HepG2 (cell line): ENCODE data around the gene CARMIL3. TPM values are rescaled to one million over a fixed set of nuclear protein-coding genes. Genes with fewer than 3 reads are reported as not detected.
A peak's percentile ranks its signal among the peaks of the same experiment; 100 is the strongest.

ENCODE experiments used
- ATAC-seq: fragments of 200-7000 bp; cut with Tn5 transposase; 3 replicates; pipeline ENCODE4 v1.9.1; 2020; ENCODE audit warnings: mild to moderate bottlenecking, moderate library complexity
- BruUV-seq: library from RNA; stranded (reverse); fragments of 400-500 nt; replicated peaks from 2 replicates; lab custom pipeline; 2021; lab: Mats Ljungman, UMichigan
- CTCF ChIA-PET: fragments of 300-600 bp; formaldehyde crosslinking; extraction: SDS; loops from one replicate; lab custom pipeline; 2021; ENCODE audit warnings: low total read pairs, inconsistent platforms, low intra/inter-chr PET ratio; lab: Yijun Ruan, JAX
- POLR2A ChIA-PET: fragments of 350-600 bp; sonication (Branson Sonifier 250); formaldehyde crosslinking; loops from one replicate; lab custom pipeline; 2020; ENCODE audit warnings: antibody characterized with exemption, inconsistent platforms; lab: Yijun Ruan, JAX
- DNase-seq: peaks from one replicate; pipeline ENCODE4 v3.0.0-alpha.2; 2015; ENCODE audit warnings: low spot score
- FAIRE-seq: peaks from 3 replicates; lab custom pipeline; 2011; peaks lifted over from hg19 to GRCh38; lab: Jason Lieb, UNC
- H2AFZ ChIP-seq: one replicate; pipeline ENCODE4 v1.6.1; 2011; ENCODE audit warnings: low read length, inconsistent platforms
- H3K27ac ChIP-seq: fragments of 300-600 bp; 3 replicates; pipeline ENCODE4 v1.8.0; 2011; ENCODE audit warnings: mixed run types, mild to moderate bottlenecking, mixed read lengths, low read length, inconsistent platforms; ENCODE audit not compliant: insufficient read depth; ENCODE audit errors: extremely low read length
- H3K27me3 ChIP-seq, 2 experiments: fragments of 200-600 bp in 1 of 2; 2 replicates in 1 of 2; 3 replicates in 1 of 2; pipeline versions ENCODE4 v1.6.0 to v1.8.0; 2011; ENCODE audit warnings: low read length in 2 of 2, mild to moderate bottlenecking in 2 of 2, moderate library complexity in 2 of 2, inconsistent platforms in 1 of 2; ENCODE audit not compliant: insufficient read depth in 2 of 2, control insufficient read depth in 1 of 2
- H3K36me3 ChIP-seq, 2 experiments: fragments of 200-600 bp in 1 of 2; replicated peaks in 1 of 2; 2 replicates in 1 of 2; 3 replicates in 1 of 2; pipeline versions ENCODE4 v1.5.1 to v1.8.0; 2011; ENCODE audit warnings: low read length in 2 of 2, inconsistent platforms in 1 of 2; ENCODE audit not compliant: insufficient read depth in 2 of 2, control insufficient read depth in 1 of 2
- H3K4me1 ChIP-seq: 2 replicates; pipeline ENCODE4 v1.5.1; 2012; ENCODE audit warnings: low read length, inconsistent platforms; ENCODE audit not compliant: insufficient read depth
- H3K4me2 ChIP-seq: 2 replicates; pipeline ENCODE4 v1.6.0; 2011; ENCODE audit warnings: low read depth, low read length, inconsistent platforms
- H3K4me3 ChIP-seq, 3 experiments: fragments of 200-600 bp in 1 of 3; sonication (generic), shearing (Covaris generic) in 1 of 3; replicated peaks in 1 of 3; 2 replicates each; pipeline ENCODE4 v1.5.1; 2011 to 2016; ENCODE audit warnings: low read length in 3 of 3, inconsistent platforms in 2 of 3, low read depth in 2 of 3, mild to moderate bottlenecking in 2 of 3, control low read depth in 1 of 3, mixed read lengths in 1 of 3; ENCODE audit not compliant: insufficient read depth in 1 of 3
- H3K79me2 ChIP-seq: one replicate; pipeline ENCODE4 v1.6.1; 2011; ENCODE audit warnings: low read length, inconsistent platforms; ENCODE audit not compliant: insufficient read depth
- H3K9ac ChIP-seq: 2 replicates; pipeline ENCODE4 v1.6.0; 2011; ENCODE audit warnings: mild to moderate bottlenecking, low read depth, low read length, inconsistent platforms; ENCODE audit not compliant: insufficient read depth
- H3K9me3 ChIP-seq: 2 replicates; pipeline ENCODE4 v1.5.1; 2012; ENCODE audit warnings: mild to moderate bottlenecking, low read length
- H4K20me1 ChIP-seq: 2 replicates; pipeline ENCODE4 v1.6.0; 2011; ENCODE audit warnings: inconsistent platforms, mild to moderate bottlenecking, low read length, moderate library complexity; ENCODE audit not compliant: insufficient read depth
- ATF7 ChIP-seq, 2 experiments: fragments of 450-650 bp in 1 of 2; sonication (generic) in 1 of 2; formaldehyde crosslinking in 1 of 2; IDR thresholded peaks; 2 replicates each; pipeline versions ENCODE4 v1.4.0 to v1.6.1; 2016 to 2020; ENCODE audit warnings: antibody characterized with exemption in 1 of 2, mild to moderate bottlenecking in 1 of 2, missing genetic modification reagents in 1 of 2
- BCL6 ChIP-seq: IDR thresholded peaks from 2 replicates; pipeline ENCODE4 v1.6.1; 2016; ENCODE audit warnings: missing genetic modification reagents, missing compliant biosample characterization
- CC2D1A ChIP-seq: sonication (generic); formaldehyde crosslinking; IDR thresholded peaks from 2 replicates; pipeline ENCODE4 v1.8.1; 2023; ENCODE audit warnings: mild to moderate bottlenecking, missing genetic modification reagents
- DBP ChIP-seq: sonication (generic); formaldehyde crosslinking; IDR thresholded peaks from 2 replicates; pipeline ENCODE4 v1.4.0; 2020; ENCODE audit warnings: missing genetic modification reagents; ENCODE audit errors: not compliant biosample characterization
- EED ChIP-seq: sonication (generic); formaldehyde crosslinking; IDR thresholded peaks from 2 replicates; pipeline ENCODE4 v1.5.0; 2020; ENCODE audit warnings: mild to moderate bottlenecking, missing genetic modification reagents
- ETS1 ChIP-seq: sonication (generic); formaldehyde crosslinking; IDR thresholded peaks from 2 replicates; pipeline ENCODE4 v1.4.0; 2020; ENCODE audit warnings: missing genetic modification reagents
- FOSL1 ChIP-seq: sonication (generic); formaldehyde crosslinking; IDR thresholded peaks from 2 replicates; pipeline ENCODE4 v1.9.0; 2021; ENCODE audit warnings: missing genetic modification reagents, borderline replicate concordance
- GTF2F1 ChIP-seq: fragments of 150-350 bp; IDR thresholded peaks from 2 replicates; pipeline ENCODE4 v1.6.1; 2014; ENCODE audit warnings: low read length
- GTF3A ChIP-seq: sonication (generic); formaldehyde crosslinking; conservative IDR thresholded peaks from 2 replicates; pipeline ENCODE4 v1.4.0; 2020; ENCODE audit warnings: mild to moderate bottlenecking, missing genetic modification reagents
- HNRNPLL ChIP-seq: fragments of 200-400 bp; formaldehyde crosslinking; IDR thresholded peaks from 2 replicates; pipeline ENCODE4 v1.6.1; 2017; ENCODE audit warnings: mild to moderate bottlenecking, low read depth, low read length; ENCODE audit not compliant: poor library complexity, severe bottlenecking
- NFKB2 ChIP-seq: sonication (generic); formaldehyde crosslinking; IDR thresholded peaks from 2 replicates; pipeline ENCODE4 v1.4.0; 2020; ENCODE audit warnings: missing genetic modification reagents, borderline replicate concordance
- NFYB ChIP-seq: sonication (generic); formaldehyde crosslinking; IDR thresholded peaks from 2 replicates; pipeline ENCODE4 v1.4.0; 2020; ENCODE audit warnings: missing genetic modification reagents
- PCBP1 ChIP-seq: fragments of 200-400 bp; formaldehyde crosslinking; IDR thresholded peaks from 2 replicates; pipeline ENCODE4 v1.6.1; 2017; ENCODE audit warnings: mild to moderate bottlenecking, low read depth, low read length, borderline replicate concordance
- RFXAP ChIP-seq: sonication (generic); formaldehyde crosslinking; IDR thresholded peaks from 2 replicates; pipeline ENCODE4 v1.4.0; 2020; ENCODE audit warnings: missing genetic modification reagents, borderline replicate concordance
- ZC3H13 ChIP-seq: sonication (generic); formaldehyde crosslinking; IDR thresholded peaks from 2 replicates; pipeline ENCODE4 v1.8.1; 2023; ENCODE audit warnings: mild to moderate bottlenecking, missing genetic modification reagents, moderate library complexity
- ZFP90 ChIP-seq: sonication (generic); formaldehyde crosslinking; IDR thresholded peaks from 2 replicates; pipeline ENCODE4 v1.8.0; 2022; ENCODE audit warnings: missing genetic modification reagents, mild to moderate bottlenecking, inconsistent platforms, borderline replicate concordance
- ZMYM2 ChIP-seq: sonication (generic); formaldehyde crosslinking; IDR thresholded peaks from 2 replicates; pipeline ENCODE4 v1.8.0; 2022; ENCODE audit warnings: mild to moderate bottlenecking, missing genetic modification reagents
- ZNF367 ChIP-seq: sonication (generic); formaldehyde crosslinking; IDR thresholded peaks from 2 replicates; pipeline ENCODE4 v1.4.0; 2020; ENCODE audit warnings: missing genetic modification reagents, borderline replicate concordance
- ZNF44 ChIP-seq: sonication (generic); formaldehyde crosslinking; IDR thresholded peaks from 2 replicates; pipeline ENCODE4 v1.5.1; 2020; ENCODE audit warnings: mild to moderate bottlenecking, missing genetic modification reagents
- ZNF619 ChIP-seq: sonication (generic); formaldehyde crosslinking; IDR thresholded peaks from 2 replicates; pipeline ENCODE4 v1.4.0; 2020; ENCODE audit warnings: mild to moderate bottlenecking, missing genetic modification reagents
- ZNF652 ChIP-seq: IDR thresholded peaks from 2 replicates; pipeline ENCODE4 v1.6.1; 2016; ENCODE audit warnings: low read depth, borderline replicate concordance
- ZNF768 ChIP-seq: sonication (generic); formaldehyde crosslinking; IDR thresholded peaks from 2 replicates; pipeline ENCODE4 v1.4.0; 2020; ENCODE audit warnings: missing genetic modification reagents
- ZNF777 ChIP-seq: sonication (generic); formaldehyde crosslinking; IDR thresholded peaks from 2 replicates; pipeline ENCODE4 v1.4.0; 2020; ENCODE audit warnings: missing genetic modification reagents
- ZNF883 ChIP-seq: sonication (generic); formaldehyde crosslinking; IDR thresholded peaks from 2 replicates; pipeline ENCODE4 v1.5.1; 2020; ENCODE audit warnings: mild to moderate bottlenecking, missing genetic modification reagents; ENCODE audit errors: not compliant biosample characterization
- WGBS: methylation state at CpG from one replicate; pipeline ENCODE4 v1.1.6; 2017; ENCODE audit warnings: low lambda C conversion rate; 5-methylcytosine and 5-hydroxymethylcytosine counted together
- in situ Hi-C: cut with HindIII; loops from 2 replicates; pipeline ENCODE4 v1.10.0; 2017; ENCODE audit warnings: low pct_unique_long_range_greater_than_20kb; ENCODE audit not compliant: extremely low pct_ligation_motif_present
- intact Hi-C: fragments of 100-400 bp; cut with micrococcal nuclease; formaldehyde crosslinking; loops from one replicate; pipeline ENCODE4 v1.10.0; 2022; ENCODE audit not compliant: unreplicated experiment
- polyA plus RNA-seq, 8 experiments: library from polyadenylated mRNA; depleted of rRNA in 3 of 8; stranded (reverse) in 7 of 8; unstranded in 1 of 8; fragments of >200 nt; fragmentation: Illumina TruSeq in 4 of 8; extraction: Trizol in 4 of 8; gene quantifications; 2 replicates each; pipeline versions ENCODE4 v1.2.1 to v1.2.3, GENCODE V29; 2011 to 2016; ENCODE audit warnings: low read depth in 4 of 8, missing spikeins in 1 of 8, mixed read lengths in 1 of 8; ENCODE audit not compliant: insufficient read depth in 1 of 8
- total RNA-seq, 5 experiments: library from RNA; depleted of rRNA; stranded (reverse); fragments of >200 nt; fragmentation: Illumina TruSeq; extraction: Trizol; gene quantifications; 2 replicates each; pipeline ENCODE4 v1.2.3, GENCODE V29; 2016; ENCODE audit warnings: low read depth in 1 of 5

Gene CARMIL3
- total and polyA plus RNA-seq, 2 of the 13 experiments (the other 11 are each of a cell fraction or from before 2014, with no cell fraction given), result 0.27 to 0.55 TPM

- Histone ChIP-seq H3K27ac (no peak overlapping the region), H3K4me2 (peak overlapping the region; percentile 5; the same call in 1 of the 2 replicates), H2AFZ (no peak overlapping the region), H3K36me3 (no peaks in the 10 kb centered on the region), H3K79me2 (no peaks in the 10 kb centered on the region), H4K20me1 (no peaks in the 10 kb centered on the region), H3K9me3 (no peaks in the 10 kb centered on the region), H3K9ac (no peak overlapping the region), H3K4me1 (peaks cover 33% of the 10 kb centered on the region), H3K27me3 (peaks cover 15 to 66% of the 10 kb centered on the region in 2 experiments), H3K4me3 (no peak overlapping the region)
- intact Hi-C loops, result no loop called here
- ChIA-PET POLR2A (interaction anchor here (1.1 to 8.3 kb wide), 6 partner anchors 15 to 66 kb away, joined by 3 to 68 read pairs (median 5); partner anchors contain the start of genes DCAF11, EMC9, NRL and PCK2), CTCF (no interaction called here)
- WGBS, result 45% methylated on average over 11 of the region's 11 CpGs
- FAIRE-seq (no peak), ATAC-seq (peak; percentile 1; the same call in 1 of the 3 replicates), DNase-seq (no peak)
- in situ Hi-C loops, result no loop called here
- BruUV-seq, result no TSS peak
- no peak for TF ChIP-seq EED (CRISPR knock-in tag)
- TF ChIP-seq HNRNPLL, result no peak
- TF ChIP-seq GTF3A (CRISPR knock-in tag), result no peak
- TF ChIP-seq BCL6 (CRISPR knock-in tag), result no peak
- no peak for TF ChIP-seq CC2D1A (CRISPR knock-in tag)
- TF ChIP-seq ZNF367 (CRISPR knock-in tag), result no peak
- 0 out of 2 replicates have a peak, but pooled peaks have one; percentile 27 for TF ChIP-seq PCBP1
- TF ChIP-seq ZNF652 (CRISPR knock-in tag), result no peak
- no peak for TF ChIP-seq ETS1 (CRISPR knock-in tag)
- TF ChIP-seq ATF7 (IDR thresholded peaks at IDR 0.05), result peak; percentile 42; the same call in 1 of the 2 replicates
- TF ChIP-seq ATF7 (CRISPR knock-in tag; IDR thresholded peaks at IDR 0.05), result no peak
- TF ChIP-seq GTF2F1, result no peak
- TF ChIP-seq ZNF619, result 0 out of 2 replicates have a peak, but pooled peaks have one; percentile 18
- TF ChIP-seq ZNF44 (CRISPR knock-in tag), result no peak
- no peak for TF ChIP-seq FOSL1 (CRISPR knock-in tag)
- no peak for TF ChIP-seq ZNF777 (CRISPR knock-in tag)
- no peak for TF ChIP-seq ZC3H13 (CRISPR knock-in tag)
- no peak for TF ChIP-seq DBP (CRISPR knock-in tag)
- 0 out of 2 replicates have a peak, but pooled peaks have one; percentile 14 for TF ChIP-seq NFKB2 (CRISPR knock-in tag)
- no peak for TF ChIP-seq NFYB (CRISPR knock-in tag)
- TF ChIP-seq RFXAP (CRISPR knock-in tag), result 0 out of 2 replicates have a peak, but pooled peaks have one; percentile 5
- TF ChIP-seq ZMYM2 (CRISPR knock-in tag), result no peak
- no peak for TF ChIP-seq ZNF883 (CRISPR knock-in tag)
- 0 out of 2 replicates have a peak, but pooled peaks have one; percentile 18 for TF ChIP-seq ZFP90 (CRISPR knock-in tag)
- TF ChIP-seq ZNF768 (CRISPR knock-in tag), result peak; percentile 27; the same call in 1 of the 2 replicates
Observed at GRCh38 chr14:24075485-24076301, 23.9 kb downstream of the CARMIL3 start.
